ENCODE measurements around the gene OPCML.

The OPCML gene

GRCh38 chr11:133146697-133147306, 385.5 kb downstream of the OPCML start:
- H3K36me3 ChIP-seq (ENCODE audit: low read length), result no peaks in the 10 kb centered on the region

GRCh38 chr11:133137939-133138338, 394.4 kb downstream of the OPCML start:
- H3K79me2 ChIP-seq (ENCODE audit: insufficient read depth, low read length), result no peaks in the 10 kb centered on the region
- no peaks in the 10 kb centered on the region for H3K36me3 ChIP-seq (ENCODE audit: low read length)
- TF ChIP-seq EZH2phosphoT487 (conservative IDR thresholded peaks at IDR 0.05; ENCODE audit: low read length) (no peak), CTCF (IDR thresholded peaks at IDR 0.05; ENCODE audit: insufficient read depth, low read length, poor library complexity, severe bottlenecking) (no peak)
- H4K20me1 ChIP-seq (ENCODE audit: low read depth, low read length), result no peaks in the 10 kb centered on the region
- H3K4me3 ChIP-seq (ENCODE audit: insufficient read depth, low read length, poor library complexity, severe bottlenecking), result no peak overlapping the region
- no peak overlapping the region for H2AFZ ChIP-seq (ENCODE audit: low read depth, low read length, severe bottlenecking)
- no peaks in the 10 kb centered on the region for H3F3A ChIP-seq (ENCODE audit: insufficient read depth)
- H3K4me2 ChIP-seq (ENCODE audit: low read depth, low read length, poor library complexity, severe bottlenecking), result no peak overlapping the region
- no peak overlapping the region for H3K27ac ChIP-seq (ENCODE audit: low read depth, low read length)
- no peaks in the 10 kb centered on the region for H3K9me3 ChIP-seq (ENCODE audit: insufficient read depth, low read length)
- no peaks in the 10 kb centered on the region for H3K27me3 ChIP-seq (ENCODE audit: low read length)
- no peak overlapping the region for H3K9ac ChIP-seq (ENCODE audit: low read length)
- no peaks in the 10 kb centered on the region for H3K9me2 ChIP-seq (replicated peaks; ENCODE audit: insufficient read depth, low read length)

More at GRCh38 chr11:133146697-133147306, 385.5 kb downstream of the OPCML start:
- Histone ChIP-seq H3K9ac (ENCODE audit: low read length) (no peak overlapping the region), H3F3A (ENCODE audit: insufficient read depth) (no peaks in the 10 kb centered on the region), H2AFZ (ENCODE audit: low read depth, low read length, severe bottlenecking) (no peak overlapping the region), H3K9me3 (ENCODE audit: insufficient read depth, low read length) (no peaks in the 10 kb centered on the region), H3K27me3 (ENCODE audit: low read length) (no peaks in the 10 kb centered on the region), H3K4me2 (ENCODE audit: low read depth, low read length, poor library complexity, severe bottlenecking) (no peak overlapping the region), H3K79me2 (ENCODE audit: insufficient read depth, low read length) (no peaks in the 10 kb centered on the region), H3K9me2 (replicated peaks; ENCODE audit: insufficient read depth, low read length) (no peaks in the 10 kb centered on the region), H3K4me3 (ENCODE audit: insufficient read depth, low read length, poor library complexity, severe bottlenecking) (no peak overlapping the region), H3K27ac (ENCODE audit: low read depth, low read length) (no peak overlapping the region), H4K20me1 (ENCODE audit: low read depth, low read length) (no peaks in the 10 kb centered on the region)
- no peak for TF ChIP-seq EZH2phosphoT487 (conservative IDR thresholded peaks at IDR 0.05; ENCODE audit: low read length)
- TF ChIP-seq CTCF (IDR thresholded peaks at IDR 0.05; ENCODE audit: insufficient read depth, low read length, poor library complexity, severe bottlenecking), result no peak

- Histone ChIP-seq H3K27ac (ENCODE audit: low read depth, low read length) (no peak overlapping the region), H4K20me1 (ENCODE audit: low read depth, low read length) (no peaks in the 10 kb centered on the region), H3F3A (ENCODE audit: insufficient read depth) (no peaks in the 10 kb centered on the region), H3K27me3 (ENCODE audit: low read length) (no peaks in the 10 kb centered on the region), H3K4me3 (ENCODE audit: insufficient read depth, low read length, poor library complexity, severe bottlenecking) (no peak overlapping the region), H2AFZ (ENCODE audit: low read depth, low read length, severe bottlenecking) (no peak overlapping the region), H3K9me3 (ENCODE audit: insufficient read depth, low read length) (no peaks in the 10 kb centered on the region), H3K9me2 (replicated peaks; ENCODE audit: insufficient read depth, low read length) (no peaks in the 10 kb centered on the region), H3K9ac (ENCODE audit: low read length) (no peak overlapping the region), H3K4me2 (ENCODE audit: low read depth, low read length, poor library complexity, severe bottlenecking) (no peak overlapping the region), H3K79me2 (ENCODE audit: insufficient read depth, low read length) (no peaks in the 10 kb centered on the region), H3K36me3 (ENCODE audit: low read length) (no peaks in the 10 kb centered on the region)
- TF ChIP-seq EZH2phosphoT487 (conservative IDR thresholded peaks at IDR 0.05; ENCODE audit: low read length), result no peak
- no peak for TF ChIP-seq CTCF (IDR thresholded peaks at IDR 0.05; ENCODE audit: insufficient read depth, low read length, poor library complexity, severe bottlenecking)
Measured at GRCh38 chr11:133137270-133137669, 395.0 kb downstream of the OPCML start.
